Fibroblast of lung (primary cell): ENCODE results near the gene ADCY4. TPM values are rescaled to one million over a fixed set of nuclear protein-coding genes. Genes with fewer than 3 reads are reported as not detected.

Source experiments
- DNase-seq, 2 donors: peaks; one replicate each; pipeline versions ENCODE4 v3.0.0 to v3.0.0-alpha.2; 2010; ENCODE audit warnings: low read depth in 2 of 2
- H2AFZ ChIP-seq: 2 replicates; pipeline ENCODE4 v1.5.1; 2012; ENCODE audit warnings: low read length, control low read depth, inconsistent platforms
- H3K27ac ChIP-seq: 2 replicates; pipeline ENCODE4 v1.5.1; 2011; ENCODE audit warnings: low read length, control low read depth; ENCODE audit not compliant: insufficient read depth
- H3K27me3 ChIP-seq: 2 replicates; pipeline ENCODE4 v1.5.1; 2011; ENCODE audit warnings: mild to moderate bottlenecking, low read length; ENCODE audit not compliant: control insufficient read depth, insufficient read depth
- H3K36me3 ChIP-seq: 2 replicates; pipeline ENCODE4 v1.5.1; 2011; ENCODE audit warnings: low read length; ENCODE audit not compliant: control insufficient read depth, insufficient read depth
- H3K4me1 ChIP-seq: 2 replicates; pipeline ENCODE4 v1.5.1; 2011; ENCODE audit warnings: low read length; ENCODE audit not compliant: control insufficient read depth, insufficient read depth; ENCODE audit errors: extremely low read depth
- H3K4me2 ChIP-seq: 2 replicates; pipeline ENCODE4 v1.5.1; 2011; ENCODE audit warnings: low read length, control low read depth; ENCODE audit not compliant: insufficient read depth; ENCODE audit errors: extremely low read depth
- H3K4me3 ChIP-seq, 4 experiments: fragments of 200-600 bp in 1 of 4; sonication (generic) in 1 of 4; replicated peaks in 1 of 4; 2 replicates each; pipeline ENCODE4 v1.5.1; 2011 to 2016; ENCODE audit warnings: low read length in 4 of 4, low read depth in 3 of 4, mild to moderate bottlenecking in 3 of 4, control low read depth in 2 of 4, inconsistent platforms in 1 of 4, mixed read lengths in 1 of 4; ENCODE audit not compliant: insufficient read depth in 1 of 4; ENCODE audit errors: control extremely low read depth in 1 of 4
- H3K79me2 ChIP-seq: 2 replicates; pipeline ENCODE4 v1.5.1; 2012; ENCODE audit warnings: mild to moderate bottlenecking, low read length, inconsistent platforms; ENCODE audit not compliant: control insufficient read depth, insufficient read depth
- H3K9ac ChIP-seq: 2 replicates; pipeline ENCODE4 v1.5.1; 2011; ENCODE audit warnings: mild to moderate bottlenecking, low read length, control low read depth; ENCODE audit not compliant: insufficient read depth
- H3K9me3 ChIP-seq: 2 replicates; pipeline ENCODE4 v1.5.1; 2012; ENCODE audit warnings: low read depth, low read length; ENCODE audit not compliant: control insufficient read depth, insufficient read depth
- H4K20me1 ChIP-seq: 2 replicates; pipeline ENCODE4 v1.5.1; 2011; ENCODE audit warnings: low read length; ENCODE audit not compliant: control insufficient read depth, insufficient read depth; ENCODE audit errors: extremely low read depth
- CTCF ChIP-seq, 2 donors: IDR thresholded peaks in 1 of 2; conservative IDR thresholded peaks in 1 of 2; 1 replicate in 1 of 2; 2 replicates in 1 of 2; pipeline ENCODE4 v1.5.1; 2011 to 2012; ENCODE audit warnings: low read length in 2 of 2, control low read depth in 1 of 2, inconsistent platforms in 1 of 2, low read depth in 1 of 2, mild to moderate bottlenecking in 1 of 2
- EZH2 ChIP-seq: IDR thresholded peaks from 2 replicates; pipeline ENCODE4 v1.5.1; 2012; ENCODE audit warnings: low read length, control low read depth, mild to moderate bottlenecking; ENCODE audit errors: missing control alignments
- polyA plus RNA-seq, 2 donors: library from polyadenylated mRNA; depleted of rRNA in 1 of 2; stranded (reverse) in 1 of 2; unstranded in 1 of 2; fragments of >200 nt; gene quantifications; 2 replicates each; pipeline ENCODE4 v1.2.1, GENCODE V29; 2011 to 2012; ENCODE audit warnings: missing spikeins in 1 of 2
- total RNA-seq: library from RNA; depleted of rRNA; stranded (reverse); fragments of >200 nt; gene quantifications from 2 replicates; pipeline ENCODE4 v1.2.1, GENCODE V29; 2014

ADCY4 gene
- total and polyA plus RNA-seq, 2 donors (not counting 1 experiment from before 2014, with no cell fraction given): 1.4 to 7.4 TPM

DNA sequence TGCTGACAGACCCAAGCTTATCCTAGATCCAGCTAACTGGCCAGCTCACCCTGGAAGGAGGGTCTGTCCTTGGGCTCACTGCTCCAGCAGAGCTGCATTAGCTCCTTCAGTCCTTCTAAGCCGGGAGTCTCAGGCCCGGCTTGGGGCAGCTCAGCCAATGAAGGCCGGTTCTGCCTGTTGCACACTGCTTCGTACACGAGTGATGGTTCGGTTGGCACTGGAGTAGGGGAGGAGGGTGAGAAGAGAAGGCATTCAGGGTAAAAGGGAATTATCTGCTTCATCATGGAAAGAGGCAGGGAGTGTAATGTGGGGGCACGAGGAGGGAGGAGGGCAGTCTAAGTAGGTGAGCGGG, 2.9 kb upstream of the ADCY4 start:
- no peaks in the 10 kb centered on the region for H3K36me3 ChIP-seq

DNA sequence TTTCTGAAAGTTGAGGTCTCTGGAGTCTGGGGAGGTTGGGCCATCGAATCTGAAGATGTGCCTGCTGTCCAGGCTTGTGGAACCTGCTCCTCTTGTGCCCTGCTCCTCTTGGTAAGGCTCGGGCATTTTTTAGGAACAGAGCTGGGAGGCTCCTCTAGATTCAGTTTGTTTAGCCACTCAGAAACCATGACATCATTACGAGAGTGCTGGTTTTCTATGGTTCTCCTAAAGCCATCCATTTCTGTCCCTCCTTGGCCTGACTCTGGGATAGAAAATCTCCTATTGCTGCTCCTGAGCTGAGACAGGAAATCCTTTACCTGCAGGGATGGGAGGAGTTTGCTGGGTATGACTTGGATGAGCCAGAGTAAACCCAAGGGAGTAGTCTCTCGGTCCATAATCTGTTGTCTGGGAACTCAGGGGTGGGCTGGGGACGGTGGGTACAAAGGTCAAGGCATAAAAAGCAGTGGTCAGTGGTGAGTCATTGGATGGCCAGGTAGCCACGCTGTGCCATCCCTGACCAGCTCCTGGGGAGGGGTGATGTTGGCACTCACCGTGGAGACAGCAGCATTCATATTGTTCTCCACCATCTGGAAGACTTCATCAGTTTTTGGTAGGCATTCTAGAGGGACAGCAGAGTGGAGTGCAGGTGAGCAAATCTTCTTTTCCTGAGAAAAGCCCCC, 2.4 kb upstream of the ADCY4 start:
- no peak overlapping the region for H3K27ac ChIP-seq
- DNase-seq: no peak
- no peak overlapping the region for H3K4me3 ChIP-seq
- peaks cover 41% of the 10 kb centered on the region for H3K27me3 ChIP-seq
- no peaks in the 10 kb centered on the region for H4K20me1 ChIP-seq
- no peaks in the 10 kb centered on the region for H3K36me3 ChIP-seq
- no peak for TF ChIP-seq CTCF (conservative IDR thresholded peaks at IDR 0.05 in 1 of 2, IDR thresholded peaks at IDR 0.05 in 1 of 2; ENCODE audit: low read depth in 1 of 2, low read length in 2 of 2)
- no peak for TF ChIP-seq EZH2
- H3K4me2 ChIP-seq: no peak overlapping the region
- H3K79me2 ChIP-seq: no peaks in the 10 kb centered on the region
- H3K4me1 ChIP-seq: peaks cover 2% of the 10 kb centered on the region
- H2AFZ ChIP-seq: no peak overlapping the region
- no peaks in the 10 kb centered on the region for H3K9me3 ChIP-seq
- no peak overlapping the region for H3K9ac ChIP-seq

More for the DNA sequence above, 2.9 kb upstream of the ADCY4 start:
- H2AFZ ChIP-seq: no peak overlapping the region
- H3K4me1 ChIP-seq: peaks cover 2% of the 10 kb centered on the region
- H3K27me3 ChIP-seq: peaks cover 41% of the 10 kb centered on the region
- no peak overlapping the region for H3K27ac ChIP-seq
- no peaks in the 10 kb centered on the region for H3K9me3 ChIP-seq
- H4K20me1 ChIP-seq: no peaks in the 10 kb centered on the region
- H3K9ac ChIP-seq: no peak overlapping the region
- no peak overlapping the region for H3K4me3 ChIP-seq
- DNase-seq: no peak
- H3K79me2 ChIP-seq: no peaks in the 10 kb centered on the region
- H3K4me2 ChIP-seq: no peak overlapping the region
- TF ChIP-seq EZH2 (no peak), CTCF (conservative IDR thresholded peaks at IDR 0.05 in 1 of 2, IDR thresholded peaks at IDR 0.05 in 1 of 2; ENCODE audit: low read depth in 1 of 2, low read length in 2 of 2) (no peak)

DNA sequence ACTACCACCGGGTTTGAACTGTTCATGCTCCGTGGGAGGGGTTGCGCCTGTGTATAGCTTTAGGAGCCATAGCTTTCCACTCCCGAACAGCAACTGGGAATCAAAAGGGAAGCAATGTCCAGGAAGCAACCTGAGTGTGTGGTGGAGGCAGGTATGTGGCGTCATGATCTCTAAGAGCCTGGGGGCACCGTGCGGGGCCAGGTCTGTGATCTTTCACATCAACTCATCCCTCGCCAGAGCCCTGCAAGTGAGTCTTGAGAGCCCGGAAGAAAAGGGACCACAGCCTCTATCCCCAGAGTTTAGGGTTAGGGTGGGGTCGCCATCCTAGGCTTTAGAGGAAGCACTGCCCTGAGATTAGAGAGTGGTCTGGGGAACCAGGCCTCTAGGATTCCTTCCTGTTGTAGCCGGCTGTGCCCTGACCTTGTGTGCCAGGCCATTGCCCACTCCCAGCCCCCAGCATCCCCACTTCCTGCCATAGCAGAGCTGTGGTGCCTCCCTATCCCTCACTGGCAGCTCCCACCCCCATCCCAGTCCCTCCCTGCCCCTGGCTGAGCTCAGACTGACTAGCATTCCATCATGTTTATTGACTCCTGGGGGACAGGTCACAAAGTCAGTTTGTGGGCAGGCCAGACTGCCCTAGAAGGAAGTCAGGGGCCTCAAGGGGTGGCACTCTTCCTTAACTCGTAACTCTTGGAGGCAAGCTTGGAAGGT, 745 bp upstream of the ADCY4 start:
- Histone ChIP-seq H3K4me2 (no peak overlapping the region), H3K9me3 (no peaks in the 10 kb centered on the region), H3K4me1 (peaks cover 2% of the 10 kb centered on the region), H3K27ac (no peak overlapping the region), H3K36me3 (no peaks in the 10 kb centered on the region), H3K27me3 (peaks cover 40% of the 10 kb centered on the region), H4K20me1 (no peaks in the 10 kb centered on the region), H2AFZ (no peak overlapping the region), H3K79me2 (no peaks in the 10 kb centered on the region), H3K4me3 (no peak overlapping the region), H3K9ac (no peak overlapping the region)
- no peak for TF ChIP-seq CTCF (conservative IDR thresholded peaks at IDR 0.05 in 1 of 2, IDR thresholded peaks at IDR 0.05 in 1 of 2; ENCODE audit: low read depth in 1 of 2, low read length in 2 of 2)
- DNase-seq: no peak
